ENCODE results near the gene ACVR1B.

Gene ACVR1B

DNA sequence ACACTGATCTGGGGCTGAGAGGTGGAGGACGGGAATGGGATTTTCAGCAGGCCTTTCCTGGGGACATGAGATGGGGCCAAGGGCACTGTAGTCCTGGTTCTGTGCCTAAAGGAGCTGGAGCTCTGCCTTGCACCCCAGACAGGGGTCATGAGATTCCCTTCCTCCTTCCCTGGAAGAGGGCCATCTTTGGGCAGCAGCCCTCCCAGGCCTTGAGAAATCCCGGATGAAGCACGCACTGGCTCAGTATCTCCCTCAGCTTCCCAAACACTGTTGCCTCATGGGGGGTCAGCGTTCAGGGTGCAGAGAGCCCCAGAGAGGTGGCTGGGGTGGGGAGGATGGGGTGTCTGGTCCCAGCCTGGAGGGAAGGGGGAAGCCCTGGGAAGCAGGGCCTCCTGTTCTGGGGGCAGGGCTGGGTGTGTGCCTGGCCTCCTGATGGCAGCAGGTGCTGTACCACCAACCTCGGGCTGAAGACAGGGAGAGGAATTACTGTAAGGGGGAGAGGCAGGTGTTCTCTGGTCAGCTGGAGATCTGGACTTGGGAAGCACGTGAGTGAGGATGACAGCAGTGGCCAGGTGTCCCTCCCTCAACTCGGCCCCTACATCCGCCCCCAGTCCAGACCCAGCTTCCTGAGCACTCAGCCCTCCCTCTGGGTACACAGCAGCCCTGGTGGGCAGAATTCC lies 91.3 kb downstream of the ACVR1B start:
- H3K4me3 ChIP-seq (ENCODE audit: low read depth, low read length), result no peak overlapping the region

DNA sequence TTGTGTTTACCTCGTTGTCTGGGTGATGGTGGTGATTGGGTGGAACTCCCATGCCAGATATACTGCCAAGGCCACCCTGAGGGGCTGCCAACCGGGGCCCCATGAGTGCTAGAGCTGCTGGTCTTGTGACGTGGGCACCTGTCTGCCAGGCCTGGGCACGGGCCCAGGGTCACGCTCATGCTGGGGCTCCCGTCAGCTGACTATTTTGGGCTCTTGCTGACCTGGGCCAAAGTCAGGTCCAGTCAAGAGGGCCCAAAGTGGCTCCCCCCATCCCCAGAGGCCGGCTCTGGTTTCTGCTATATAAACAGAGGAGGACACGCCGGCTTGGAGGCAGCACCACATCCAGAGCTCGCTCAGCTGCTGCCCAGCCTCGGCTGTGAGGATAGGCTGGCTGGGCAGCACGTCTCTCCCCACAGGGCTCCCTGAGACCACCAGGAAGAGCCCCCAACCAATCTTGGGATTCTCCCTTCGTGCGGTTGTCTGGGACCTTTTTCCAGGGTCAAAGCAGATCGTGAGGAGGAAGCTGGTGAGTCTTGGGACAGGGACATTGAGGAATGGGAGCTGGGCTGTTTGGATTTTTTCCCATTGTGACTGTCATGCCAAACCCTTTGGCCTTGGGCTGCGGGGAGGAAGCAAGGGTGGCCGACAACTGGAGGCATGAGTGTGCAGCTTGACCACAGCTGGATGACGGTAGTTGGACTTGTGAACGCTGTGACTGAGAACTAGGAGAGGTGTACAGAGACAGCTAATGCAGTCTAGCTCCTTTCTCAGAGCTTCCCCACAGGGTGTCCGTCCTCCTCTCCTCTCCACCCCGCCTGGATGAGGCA lies 92.1 kb downstream of the ACVR1B start:
- no peak overlapping the region for H3K4me3 ChIP-seq (ENCODE audit: low read depth, low read length)

DNA sequence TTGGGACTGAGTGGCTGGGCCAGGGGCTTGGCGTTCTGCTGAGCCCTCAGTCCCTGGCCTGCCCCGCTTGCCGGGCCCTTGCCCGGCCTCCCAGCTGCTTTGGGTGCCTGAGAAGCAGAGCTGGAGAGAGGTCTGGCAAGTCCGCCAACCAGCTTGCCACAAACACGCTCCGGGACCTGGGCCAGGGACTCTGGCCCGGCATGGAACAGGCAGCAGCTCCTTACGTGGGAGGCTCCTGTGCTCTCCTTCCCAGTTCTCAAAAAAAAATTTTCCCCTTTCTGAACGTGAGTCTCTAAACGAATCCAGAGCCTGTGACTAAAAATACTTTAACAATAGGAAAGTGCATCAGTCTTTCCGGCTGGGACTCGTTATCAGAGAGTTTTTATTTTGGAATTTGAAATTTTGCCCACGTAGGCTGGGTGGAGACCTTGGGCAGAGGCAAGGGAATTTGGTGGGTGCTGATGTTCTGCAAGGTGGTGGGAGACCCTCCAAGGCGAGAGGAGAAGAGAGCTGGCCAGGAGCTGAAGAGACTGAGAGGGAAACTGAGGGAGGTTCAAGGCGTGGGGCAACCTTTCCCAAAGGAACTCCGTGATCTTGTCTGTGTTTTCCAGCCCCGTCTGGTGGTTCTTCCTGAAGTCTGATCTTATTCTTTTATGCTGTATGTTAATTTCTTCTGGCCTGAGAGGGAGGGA lies 92.9 kb downstream of the ACVR1B start:
- no peak overlapping the region for H3K4me3 ChIP-seq (ENCODE audit: low read depth, low read length)

DNA sequence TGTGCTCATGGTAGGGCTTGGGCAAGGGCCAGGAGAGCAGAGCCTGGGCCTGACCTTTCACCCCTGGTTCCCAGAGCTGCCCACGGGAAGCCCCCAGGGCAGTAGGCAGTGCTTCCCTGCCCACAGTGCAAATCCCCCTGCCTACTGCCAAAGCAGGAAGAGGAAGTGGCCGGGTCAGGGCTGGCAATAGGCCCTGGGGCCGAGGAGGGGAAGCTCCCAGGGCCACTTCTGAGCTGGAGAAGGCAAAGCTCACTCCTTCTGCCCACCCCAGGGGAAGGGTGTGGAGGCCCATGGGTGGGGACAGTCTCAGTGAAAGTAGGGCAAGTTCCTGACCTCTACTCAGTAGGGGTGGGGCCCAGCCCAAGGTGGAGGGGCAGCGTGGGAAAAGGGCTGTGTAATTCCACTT lies 94.3 kb downstream of the ACVR1B start:
- no peak overlapping the region for H3K4me3 ChIP-seq (ENCODE audit: low read depth, low read length)

Measured in iPS-11a (cell line).